Nephron (organoid): Measurements from ENCODE around the gene PDZD2.

Source experiments
- H3K27ac Mint-ChIP-seq, 3 experiments: 2 replicates each; pipeline ENCODE4 v1.8.0; 2020; ENCODE audit warnings: mixed read lengths in 3 of 3, mild to moderate bottlenecking in 2 of 3, moderate library complexity in 1 of 3
- H3K27me3 Mint-ChIP-seq: 2 replicates; pipeline ENCODE4 v1.8.0; 2021; ENCODE audit warnings: low read depth, mild to moderate bottlenecking, moderate library complexity, mixed read lengths
- H3K36me3 Mint-ChIP-seq: 2 replicates; pipeline ENCODE4 v1.8.0; 2020; ENCODE audit warnings: low read depth, mixed read lengths
- H3K4me1 Mint-ChIP-seq: 2 replicates; pipeline ENCODE4 v1.8.0; 2020; ENCODE audit warnings: mixed read lengths
- H3K4me3 Mint-ChIP-seq, 3 experiments: 2 replicates each; pipeline ENCODE4 v1.8.0; 2020; ENCODE audit warnings: mild to moderate bottlenecking in 3 of 3, mixed read lengths in 3 of 3, moderate library complexity in 2 of 3
- H3K9me3 Mint-ChIP-seq: 2 replicates; pipeline ENCODE4 v1.8.0; 2020; ENCODE audit warnings: mixed read lengths
- CTCF ChIP-seq, 3 experiments: fragments of 200-600 bp; sonication (generic); IDR thresholded peaks; one replicate each; pipeline ENCODE4 v1.5.0; 2021; ENCODE audit warnings: antibody characterized with exemption in 3 of 3; ENCODE audit not compliant: unreplicated experiment in 3 of 3

PDZD2 gene

GRCh38 chr5:32138839-32139493, 500.0 kb downstream of the PDZD2 start:
- Mint-ChIP-seq H3K27me3 (no peaks in the 10 kb centered on the region), H3K4me3 (no peak overlapping the region), H3K9me3 (peaks cover 3% of the 10 kb centered on the region), H3K4me1 (peaks cover 18% of the 10 kb centered on the region), H3K27ac (peak overlapping the region in 1 of 3 experiments; percentile 29), H3K36me3 (peaks cover 51% of the 10 kb centered on the region)
- no peak for TF ChIP-seq CTCF (IDR thresholded peaks at IDR 0.05; ENCODE audit: unreplicated experiment in 3 of 3)

- no peak overlapping the region for H3K4me3 Mint-ChIP-seq
- H3K27ac Mint-ChIP-seq, result peak overlapping the region in 2 of 3 experiments; percentile 22 to 48
- H3K9me3 Mint-ChIP-seq, result peaks cover 3% of the 10 kb centered on the region
- peaks cover 49% of the 10 kb centered on the region for H3K4me1 Mint-ChIP-seq
- no peaks in the 10 kb centered on the region for H3K27me3 Mint-ChIP-seq
- peaks cover 55% of the 10 kb centered on the region for H3K36me3 Mint-ChIP-seq
- no peak for TF ChIP-seq CTCF (IDR thresholded peaks at IDR 0.05; ENCODE audit: unreplicated experiment in 3 of 3)
These were observed 504.9 kb downstream of the PDZD2 start for GRCh38 chr5:32143617-32144377.

GRCh38 chr5:32144378-32145207, 505.7 kb downstream of the PDZD2 start:
- peak overlapping the region; percentile 22 to 43 (median 30) for H3K27ac Mint-ChIP-seq
- TF ChIP-seq CTCF (IDR thresholded peaks at IDR 0.05; ENCODE audit: unreplicated experiment in 3 of 3), result no peak
- H3K36me3 Mint-ChIP-seq, result peaks cover 51% of the 10 kb centered on the region
- no peaks in the 10 kb centered on the region for H3K27me3 Mint-ChIP-seq
- peaks cover 3% of the 10 kb centered on the region for H3K9me3 Mint-ChIP-seq
- no peak overlapping the region for H3K4me3 Mint-ChIP-seq
- peaks cover 41% of the 10 kb centered on the region for H3K4me1 Mint-ChIP-seq

- H3K27ac Mint-ChIP-seq, result peak overlapping the region in 1 of 3 experiments; percentile 30
- H3K27me3 Mint-ChIP-seq, result no peaks in the 10 kb centered on the region
- H3K9me3 Mint-ChIP-seq, result peaks cover 3% of the 10 kb centered on the region
- peaks cover 41% of the 10 kb centered on the region for H3K4me1 Mint-ChIP-seq
- no peak overlapping the region for H3K4me3 Mint-ChIP-seq
- peaks cover 44% of the 10 kb centered on the region for H3K36me3 Mint-ChIP-seq
- no peak for TF ChIP-seq CTCF (IDR thresholded peaks at IDR 0.05; ENCODE audit: unreplicated experiment in 3 of 3)
These were observed 506.4 kb downstream of the PDZD2 start for GRCh38 chr5:32145378-32145777.

- no peak for TF ChIP-seq CTCF (IDR thresholded peaks at IDR 0.05; ENCODE audit: unreplicated experiment in 3 of 3)
- Mint-ChIP-seq H3K27ac (peak overlapping the region in 1 of 3 experiments; percentile 3), H3K4me3 (no peak overlapping the region), H3K36me3 (peaks cover 37% of the 10 kb centered on the region), H3K4me1 (peaks cover 46% of the 10 kb centered on the region), H3K27me3 (no peaks in the 10 kb centered on the region), H3K9me3 (peaks cover 3% of the 10 kb centered on the region)
These were observed 508.3 kb downstream of the PDZD2 start for GRCh38 chr5:32147236-32147635.
